HepG2 (cell line): ENCODE data around the gene CDC14A. TPM values are rescaled to one million over a fixed set of nuclear protein-coding genes. Genes with fewer than 3 reads are reported as not detected.

Experiments
- ATF7 ChIP-seq, 2 experiments: fragments of 450-650 bp in 1 of 2; sonication (generic) in 1 of 2; formaldehyde crosslinking in 1 of 2; IDR thresholded peaks; 2 replicates each; pipeline versions ENCODE4 v1.4.0 to v1.6.1; 2016 to 2020; ENCODE audit warnings: antibody characterized with exemption in 1 of 2, mild to moderate bottlenecking in 1 of 2, missing genetic modification reagents in 1 of 2
- FLYWCH1 ChIP-seq: sonication (generic); formaldehyde crosslinking; IDR thresholded peaks from 2 replicates; pipeline ENCODE4 v1.8.1; 2023; ENCODE audit warnings: mild to moderate bottlenecking, missing genetic modification reagents
- FOXK2 ChIP-seq: fragments of 450-650 bp; IDR thresholded peaks from 2 replicates; pipeline ENCODE4 v1.6.1; 2016
- HDAC6 ChIP-seq: fragments of 200-600 bp; sonication (generic); IDR thresholded peaks from 2 replicates; pipeline ENCODE4 v1.7.0; 2017; ENCODE audit warnings: mild to moderate bottlenecking, antibody characterized with exemption, low read length, low read depth
- HOXA5 ChIP-seq: sonication (generic); formaldehyde crosslinking; IDR thresholded peaks from 2 replicates; pipeline ENCODE4 v1.4.0; 2020; ENCODE audit warnings: missing genetic modification reagents
- ISL2 ChIP-seq: sonication (generic); formaldehyde crosslinking; IDR thresholded peaks from 2 replicates; pipeline ENCODE4 v1.5.0; 2020; ENCODE audit warnings: missing genetic modification reagents
- KLF12 ChIP-seq: sonication (generic); formaldehyde crosslinking; IDR thresholded peaks from 2 replicates; pipeline ENCODE4 v1.4.0; 2020; ENCODE audit warnings: missing genetic modification reagents, borderline replicate concordance
- MYC ChIP-seq: sonication (generic); formaldehyde crosslinking; IDR thresholded peaks from 2 replicates; pipeline ENCODE4 v1.9.0; 2021; ENCODE audit warnings: missing genetic modification reagents, borderline replicate concordance
- NCOR1 ChIP-seq: fragments of 200-600 bp; sonication (generic); IDR thresholded peaks from 2 replicates; pipeline ENCODE4 v1.7.0; 2017; ENCODE audit warnings: antibody characterized with exemption, low read length, borderline replicate concordance
- PHF8 ChIP-seq: sonication (generic); formaldehyde crosslinking; IDR thresholded peaks from 2 replicates; pipeline ENCODE4 v1.5.0; 2020; ENCODE audit warnings: missing genetic modification reagents
- REPIN1 ChIP-seq: sonication (generic); formaldehyde crosslinking; IDR thresholded peaks from 2 replicates; pipeline ENCODE4 v1.8.0; 2022; ENCODE audit warnings: missing genetic modification reagents, low read depth, mild to moderate bottlenecking, borderline replicate concordance
- SIN3B ChIP-seq: fragments of 150-350 bp; IDR thresholded peaks from 2 replicates; pipeline ENCODE4 v1.6.1; 2014; ENCODE audit warnings: low read length
- ZBTB42 ChIP-seq: sonication (generic); formaldehyde crosslinking; IDR thresholded peaks from 2 replicates; pipeline ENCODE4 v1.5.0; 2020; ENCODE audit warnings: mild to moderate bottlenecking, missing genetic modification reagents
- ZNF263 ChIP-seq: sonication (generic); formaldehyde crosslinking; IDR thresholded peaks from 2 replicates; pipeline ENCODE4 v1.4.0; 2020; ENCODE audit warnings: missing genetic modification reagents
- ZNF501 ChIP-seq: sonication (generic); formaldehyde crosslinking; IDR thresholded peaks from 2 replicates; pipeline ENCODE4 v1.5.1; 2020; ENCODE audit warnings: mild to moderate bottlenecking, moderate library complexity, missing genetic modification reagents
- ZNF616 ChIP-seq: sonication (generic); formaldehyde crosslinking; IDR thresholded peaks from 2 replicates; pipeline ENCODE4 v1.5.0; 2020; ENCODE audit warnings: low read depth, mild to moderate bottlenecking, missing genetic modification reagents
- ZNF792 ChIP-seq: IDR thresholded peaks from 2 replicates; pipeline ENCODE4 v1.6.1; 2016
- polyA plus RNA-seq, 8 experiments: library from polyadenylated mRNA; depleted of rRNA in 3 of 8; stranded (reverse) in 7 of 8; unstranded in 1 of 8; fragments of >200 nt; fragmentation: Illumina TruSeq in 4 of 8; extraction: Trizol in 4 of 8; gene quantifications; 2 replicates each; pipeline versions ENCODE4 v1.2.1 to v1.2.3, GENCODE V29; 2011 to 2016; ENCODE audit warnings: low read depth in 4 of 8, missing spikeins in 1 of 8, mixed read lengths in 1 of 8; ENCODE audit not compliant: insufficient read depth in 1 of 8
- total RNA-seq, 5 experiments: library from RNA; depleted of rRNA; stranded (reverse); fragments of >200 nt; fragmentation: Illumina TruSeq; extraction: Trizol; gene quantifications; 2 replicates each; pipeline ENCODE4 v1.2.3, GENCODE V29; 2016; ENCODE audit warnings: low read depth in 1 of 5
- TF ChIP-seq, protein P1 (sequence below): IDR thresholded peaks from 2 replicates; pipeline ENCODE4 v1.6.1; 2016
- TF ChIP-seq, protein P2 (sequence below): sonication (generic); formaldehyde crosslinking; IDR thresholded peaks from 2 replicates; pipeline ENCODE4 v1.4.0; 2020; ENCODE audit warnings: missing genetic modification reagents
- TF ChIP-seq, protein P3 (sequence below): sonication (generic); formaldehyde crosslinking; IDR thresholded peaks from 2 replicates; pipeline ENCODE4 v1.5.1; 2020; ENCODE audit warnings: missing genetic modification reagents, mild to moderate bottlenecking, borderline replicate concordance
- TF ChIP-seq, protein P4 (sequence below): sonication (generic); formaldehyde crosslinking; IDR thresholded peaks from 2 replicates; pipeline ENCODE4 v1.4.0; 2020; ENCODE audit warnings: missing genetic modification reagents
- TF ChIP-seq, protein P5 (sequence below): sonication (generic); formaldehyde crosslinking; IDR thresholded peaks from 2 replicates; pipeline ENCODE4 v1.4.0; 2020; ENCODE audit warnings: missing genetic modification reagents

Gene CDC14A
- total and polyA plus RNA-seq, 2 of the 13 experiments (the other 11 are each of a cell fraction or from before 2014, with no cell fraction given), result 2.8 to 4.9 TPM

DNA sequence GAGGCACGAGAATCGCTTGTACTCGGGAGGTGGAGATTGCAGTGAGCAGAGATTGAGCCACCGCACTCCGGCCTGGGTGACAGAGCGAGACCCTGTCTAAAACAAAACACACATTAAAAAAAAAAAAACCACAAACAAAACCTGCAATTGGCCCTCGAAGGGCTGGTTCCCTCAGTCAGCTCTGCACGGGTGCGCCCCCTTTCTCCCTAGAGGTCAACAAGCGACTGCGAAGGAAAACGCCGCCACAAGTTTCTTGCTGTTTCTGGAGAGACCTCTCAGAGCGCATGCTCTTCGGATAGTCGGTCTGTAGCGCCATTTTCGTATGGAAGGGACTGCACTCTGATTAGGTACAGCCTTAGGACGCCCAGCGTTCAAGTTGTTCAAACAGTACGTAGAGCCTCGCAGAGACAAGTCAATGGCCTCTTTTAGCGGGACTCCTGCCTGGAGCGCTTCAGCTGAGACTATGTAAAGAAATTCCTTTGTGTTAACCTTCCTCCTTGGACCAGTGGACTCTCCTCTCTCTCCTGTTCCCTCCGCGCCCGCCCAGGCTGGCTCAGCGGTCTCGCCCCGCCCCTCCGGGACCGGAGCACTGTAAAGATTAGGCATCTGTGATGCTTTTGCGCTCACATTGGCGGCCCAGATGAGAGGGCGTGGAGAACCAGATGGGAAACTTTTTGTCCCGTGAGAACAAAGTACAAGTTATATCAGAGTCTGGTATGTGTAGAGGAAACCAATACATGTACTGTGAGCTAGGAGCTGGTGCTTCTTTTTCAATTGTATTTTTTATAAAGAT lies 1.0 kb upstream of the CDC14A start (continued):
- TF ChIP-seq, protein P1, sequence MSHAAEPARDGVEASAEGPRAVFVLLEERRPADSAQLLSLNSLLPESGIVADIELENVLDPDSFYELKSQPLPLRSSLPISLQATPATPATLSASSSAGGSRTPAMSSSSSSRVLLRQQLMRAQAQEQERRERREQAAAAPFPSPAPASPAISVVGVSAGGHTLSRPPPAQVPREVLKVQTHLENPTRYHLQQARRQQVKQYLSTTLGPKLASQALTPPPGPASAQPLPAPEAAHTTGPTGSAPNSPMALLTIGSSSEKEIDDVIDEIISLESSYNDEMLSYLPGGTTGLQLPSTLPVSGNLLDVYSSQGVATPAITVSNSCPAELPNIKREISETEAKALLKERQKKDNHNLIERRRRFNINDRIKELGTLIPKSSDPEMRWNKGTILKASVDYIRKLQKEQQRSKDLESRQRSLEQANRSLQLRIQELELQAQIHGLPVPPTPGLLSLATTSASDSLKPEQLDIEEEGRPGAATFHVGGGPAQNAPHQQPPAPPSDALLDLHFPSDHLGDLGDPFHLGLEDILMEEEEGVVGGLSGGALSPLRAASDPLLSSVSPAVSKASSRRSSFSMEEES (CRISPR knock-in tag), result no peak
- TF ChIP-seq FOXK2, result peak; percentile 72; the same call in 1 of the 2 replicates
- TF ChIP-seq FLYWCH1 (CRISPR knock-in tag), result 0 out of 2 replicates have a peak, but pooled peaks have one; percentile 41
- peak; percentile 67 for TF ChIP-seq PHF8 (CRISPR knock-in tag)
- TF ChIP-seq, protein P2, sequence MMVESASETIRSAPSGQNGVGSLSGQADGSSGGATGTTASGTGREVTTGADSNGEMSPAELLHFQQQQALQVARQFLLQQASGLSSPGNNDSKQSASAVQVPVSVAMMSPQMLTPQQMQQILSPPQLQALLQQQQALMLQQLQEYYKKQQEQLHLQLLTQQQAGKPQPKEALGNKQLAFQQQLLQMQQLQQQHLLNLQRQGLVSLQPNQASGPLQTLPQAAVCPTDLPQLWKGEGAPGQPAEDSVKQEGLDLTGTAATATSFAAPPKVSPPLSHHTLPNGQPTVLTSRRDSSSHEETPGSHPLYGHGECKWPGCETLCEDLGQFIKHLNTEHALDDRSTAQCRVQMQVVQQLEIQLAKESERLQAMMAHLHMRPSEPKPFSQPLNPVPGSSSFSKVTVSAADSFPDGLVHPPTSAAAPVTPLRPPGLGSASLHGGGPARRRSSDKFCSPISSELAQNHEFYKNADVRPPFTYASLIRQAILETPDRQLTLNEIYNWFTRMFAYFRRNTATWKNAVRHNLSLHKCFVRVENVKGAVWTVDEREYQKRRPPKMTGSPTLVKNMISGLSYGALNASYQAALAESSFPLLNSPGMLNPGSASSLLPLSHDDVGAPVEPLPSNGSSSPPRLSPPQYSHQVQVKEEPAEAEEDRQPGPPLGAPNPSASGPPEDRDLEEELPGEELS (CRISPR knock-in tag), result peak; percentile 30; the same call in 1 of the 2 replicates
- TF ChIP-seq, protein P3, sequence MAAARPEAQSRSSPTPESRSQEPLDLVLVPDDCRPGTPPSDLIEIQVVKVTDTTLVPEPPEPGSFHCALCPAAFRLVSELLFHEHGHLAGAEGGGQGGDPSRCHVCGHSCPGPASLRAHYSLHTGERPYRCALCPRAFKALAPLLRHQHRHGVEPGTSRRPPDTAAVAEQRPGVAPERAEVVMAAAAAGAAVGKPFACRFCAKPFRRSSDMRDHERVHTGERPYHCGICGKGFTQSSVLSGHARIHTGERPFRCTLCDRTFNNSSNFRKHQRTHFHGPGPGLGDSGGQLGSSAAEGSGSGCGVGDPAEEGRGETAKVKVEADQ, result peak; percentile 54; the same call in 1 of the 2 replicates
- TF ChIP-seq ZNF501 (CRISPR knock-in tag), result peak; percentile 60; the same call in 1 of the 2 replicates
- TF ChIP-seq ZNF616 (CRISPR knock-in tag), result no peak
- TF ChIP-seq HOXA5 (CRISPR knock-in tag), result peak; percentile 39; the same call in 1 of the 2 replicates
- 0 out of 2 replicates have a peak, but pooled peaks have one; percentile 48 for TF ChIP-seq ZBTB42 (CRISPR knock-in tag)
- TF ChIP-seq ATF7 (IDR thresholded peaks at IDR 0.05), result no peak
- TF ChIP-seq ATF7 (CRISPR knock-in tag; IDR thresholded peaks at IDR 0.05), result peak; percentile 42; the same call in 1 of the 2 replicates
- TF ChIP-seq, protein P4, sequence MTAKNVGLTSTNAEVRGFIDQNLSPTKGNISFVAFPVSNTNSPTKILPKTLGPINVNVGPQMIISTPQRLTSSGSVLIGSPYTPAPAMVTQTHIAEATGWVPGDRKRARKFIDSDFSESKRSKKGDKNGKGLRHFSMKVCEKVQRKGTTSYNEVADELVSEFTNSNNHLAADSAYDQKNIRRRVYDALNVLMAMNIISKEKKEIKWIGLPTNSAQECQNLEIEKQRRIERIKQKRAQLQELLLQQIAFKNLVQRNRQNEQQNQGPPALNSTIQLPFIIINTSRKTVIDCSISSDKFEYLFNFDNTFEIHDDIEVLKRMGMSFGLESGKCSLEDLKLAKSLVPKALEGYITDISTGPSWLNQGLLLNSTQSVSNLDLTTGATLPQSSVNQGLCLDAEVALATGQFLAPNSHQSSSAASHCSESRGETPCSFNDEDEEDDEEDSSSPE (CRISPR knock-in tag), result peak; percentile 77
- TF ChIP-seq KLF12 (CRISPR knock-in tag), result peak; percentile 61; the same call in 1 of the 2 replicates
- 0 out of 2 replicates have a peak, but pooled peaks have one; percentile 20 for TF ChIP-seq ZNF792
- TF ChIP-seq REPIN1 (CRISPR knock-in tag), result 0 out of 2 replicates have a peak, but pooled peaks have one; percentile 41
- TF ChIP-seq, protein P5, sequence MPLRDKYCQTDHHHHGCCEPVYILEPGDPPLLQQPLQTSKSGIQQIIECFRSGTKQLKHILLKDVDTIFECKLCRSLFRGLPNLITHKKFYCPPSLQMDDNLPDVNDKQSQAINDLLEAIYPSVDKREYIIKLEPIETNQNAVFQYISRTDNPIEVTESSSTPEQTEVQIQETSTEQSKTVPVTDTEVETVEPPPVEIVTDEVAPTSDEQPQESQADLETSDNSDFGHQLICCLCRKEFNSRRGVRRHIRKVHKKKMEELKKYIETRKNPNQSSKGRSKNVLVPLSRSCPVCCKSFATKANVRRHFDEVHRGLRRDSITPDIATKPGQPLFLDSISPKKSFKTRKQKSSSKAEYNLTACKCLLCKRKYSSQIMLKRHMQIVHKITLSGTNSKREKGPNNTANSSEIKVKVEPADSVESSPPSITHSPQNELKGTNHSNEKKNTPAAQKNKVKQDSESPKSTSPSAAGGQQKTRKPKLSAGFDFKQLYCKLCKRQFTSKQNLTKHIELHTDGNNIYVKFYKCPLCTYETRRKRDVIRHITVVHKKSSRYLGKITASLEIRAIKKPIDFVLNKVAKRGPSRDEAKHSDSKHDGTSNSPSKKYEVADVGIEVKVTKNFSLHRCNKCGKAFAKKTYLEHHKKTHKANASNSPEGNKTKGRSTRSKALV (CRISPR knock-in tag), result peak; percentile 56; the same call in 1 of the 2 replicates
- peak; percentile 30 for TF ChIP-seq NCOR1
- TF ChIP-seq MYC, result 0 out of 2 replicates have a peak, but pooled peaks have one; percentile 38
- TF ChIP-seq ISL2 (CRISPR knock-in tag), result 0 out of 2 replicates have a peak, but pooled peaks have one; percentile 17
- peak; percentile 15; the same call in 1 of the 2 replicates for TF ChIP-seq ZNF263 (CRISPR knock-in tag)
- TF ChIP-seq SIN3B, result peak; percentile 67
- TF ChIP-seq HDAC6, result no peak
